H9 (cell line): Measurements from ENCODE around the gene SLC17A7. TPM values are rescaled to one million over a fixed set of nuclear protein-coding genes. Genes with fewer than 3 reads are reported as not detected.

Experiments
- DNase-seq: peaks from one replicate; pipeline ENCODE4 v3.0.0-alpha.2; 2017
- H2AFZ ChIP-seq: one replicate; pipeline ENCODE4 v1.6.1; 2013; ENCODE audit warnings: mild to moderate bottlenecking, low read length, control low read depth, moderate library complexity
- H2AK5ac ChIP-seq: 2 replicates; pipeline ENCODE4 v1.6.1; 2013; ENCODE audit warnings: low read length, control low read depth, mixed read lengths; ENCODE audit not compliant: insufficient read length
- H2BK120ac ChIP-seq: one replicate; pipeline ENCODE4 v1.6.1; 2013; ENCODE audit warnings: low read depth, mild to moderate bottlenecking, low read length, control low read depth, inconsistent platforms; ENCODE audit not compliant: poor library complexity, severe bottlenecking
- H2BK12ac ChIP-seq: 2 replicates; pipeline ENCODE4 v1.6.1; 2013; ENCODE audit warnings: low read length, control low read depth, mixed read lengths, low read depth; ENCODE audit not compliant: insufficient read length
- H2BK15ac ChIP-seq: 2 replicates; pipeline ENCODE4 v1.6.1; 2013; ENCODE audit warnings: low read depth, low read length, control low read depth
- H2BK20ac ChIP-seq: one replicate; pipeline ENCODE4 v1.6.1; 2013; ENCODE audit warnings: low read depth, mild to moderate bottlenecking, low read length, control low read depth, inconsistent platforms; ENCODE audit not compliant: poor library complexity, severe bottlenecking
- H2BK5ac ChIP-seq: 2 replicates; pipeline ENCODE4 v1.6.1; 2013; ENCODE audit warnings: low read length, control low read depth, mixed read lengths; ENCODE audit not compliant: insufficient read length
- H3K14ac ChIP-seq: 2 replicates; pipeline ENCODE4 v1.6.1; 2013; ENCODE audit warnings: low read length, control low read depth; ENCODE audit not compliant: insufficient read depth
- H3K18ac ChIP-seq: 2 replicates; pipeline ENCODE4 v1.6.1; 2013; ENCODE audit warnings: low read depth, mild to moderate bottlenecking, mixed read lengths, low read length, control low read depth; ENCODE audit not compliant: insufficient read length
- H3K23ac ChIP-seq: 2 replicates; pipeline ENCODE4 v1.6.1; 2013; ENCODE audit warnings: low read length, control low read depth, mixed read lengths, low read depth; ENCODE audit not compliant: insufficient read length
- H3K23me2 ChIP-seq: 2 replicates; pipeline ENCODE4 v1.6.1; 2013; ENCODE audit warnings: low read depth, mild to moderate bottlenecking, mixed read lengths, low read length, control low read depth; ENCODE audit not compliant: insufficient read length, poor library complexity, severe bottlenecking
- H3K27ac ChIP-seq: 2 replicates; pipeline ENCODE4 v1.5.1; 2013; ENCODE audit warnings: low read length, control low read depth, mixed read lengths, low read depth; ENCODE audit not compliant: insufficient read length
- H3K27me3 ChIP-seq: 2 replicates; pipeline ENCODE4 v1.6.1; 2013; ENCODE audit warnings: low read length, control low read depth, inconsistent platforms; ENCODE audit not compliant: insufficient read depth
- H3K4ac ChIP-seq: 2 replicates; pipeline ENCODE4 v1.6.1; 2013; ENCODE audit warnings: low read depth, mild to moderate bottlenecking, control low read depth, inconsistent platforms, low read length, moderate library complexity
- H3K4me1 ChIP-seq: 2 replicates; pipeline ENCODE4 v1.6.1; 2013; ENCODE audit warnings: low read length, control low read depth, inconsistent platforms; ENCODE audit not compliant: insufficient read depth
- H3K4me2 ChIP-seq: 2 replicates; pipeline ENCODE4 v1.6.1; 2013; ENCODE audit warnings: low read length, control low read depth, mixed read lengths; ENCODE audit not compliant: insufficient read length, insufficient read depth
- H3K56ac ChIP-seq: 2 replicates; pipeline ENCODE4 v1.6.1; 2013; ENCODE audit warnings: low read depth, mild to moderate bottlenecking, mixed read lengths, low read length, control low read depth; ENCODE audit not compliant: insufficient read length
- H3K79me1 ChIP-seq: 2 replicates; pipeline ENCODE4 v1.6.1; 2013; ENCODE audit warnings: low read depth, mild to moderate bottlenecking, moderate library complexity, low read length, control low read depth, inconsistent platforms; ENCODE audit not compliant: insufficient read depth, poor library complexity, severe bottlenecking
- H3K79me2 ChIP-seq: 2 replicates; pipeline ENCODE4 v1.6.1; 2013; ENCODE audit warnings: low read length, control low read depth, inconsistent platforms; ENCODE audit not compliant: insufficient read depth
- H3K9ac ChIP-seq: 2 replicates; pipeline ENCODE4 v1.6.1; 2013; ENCODE audit warnings: low read length, control low read depth, mixed read lengths; ENCODE audit not compliant: insufficient read length; ENCODE audit errors: extremely low read depth
- H3K9me3 ChIP-seq: one replicate; pipeline ENCODE4 v1.6.1; 2013; ENCODE audit warnings: low read depth, low read length, inconsistent platforms; ENCODE audit not compliant: control insufficient read depth
- H3T11ph ChIP-seq: one replicate; pipeline ENCODE4 v1.6.1; 2013; ENCODE audit warnings: mild to moderate bottlenecking, low read length, control low read depth, inconsistent platforms
- H4K20me1 ChIP-seq: one replicate; pipeline ENCODE4 v1.6.1; 2013; ENCODE audit not compliant: control insufficient read depth, insufficient read length, insufficient read depth
- H4K5ac ChIP-seq: 2 replicates; pipeline ENCODE4 v1.6.1; 2013; ENCODE audit warnings: low read depth, mild to moderate bottlenecking, mixed read lengths, low read length, control low read depth; ENCODE audit not compliant: insufficient read length
- H4K8ac ChIP-seq: replicated peaks from 2 replicates; pipeline ENCODE4 v1.6.1; 2013; ENCODE audit warnings: low read length, control low read depth, mixed read lengths, low read depth; ENCODE audit not compliant: insufficient read length
- H4K91ac ChIP-seq: 2 replicates; pipeline ENCODE4 v1.6.1; 2013; ENCODE audit warnings: low read depth, mild to moderate bottlenecking, moderate library complexity, mixed read lengths, low read length, control low read depth; ENCODE audit not compliant: insufficient read length
- H3K27ac Mint-ChIP-seq, 3 experiments: 2 replicates in 2 of 3; 3 replicates in 1 of 3; pipeline ENCODE4 v1.8.0; 2020 to 2021; ENCODE audit warnings: mixed read lengths in 3 of 3, mild to moderate bottlenecking in 1 of 3, moderate library complexity in 1 of 3
- H3K27me3 Mint-ChIP-seq: 2 replicates; pipeline ENCODE4 v1.8.0; 2021; ENCODE audit warnings: low read depth, mild to moderate bottlenecking, moderate library complexity, mixed read lengths
- H3K36me3 Mint-ChIP-seq, 3 experiments: 2 replicates in 2 of 3; 3 replicates in 1 of 3; pipeline ENCODE4 v1.8.0; 2020 to 2021; ENCODE audit warnings: low read depth in 3 of 3, mixed read lengths in 3 of 3; ENCODE audit not compliant: insufficient read depth in 1 of 3
- H3K4me1 Mint-ChIP-seq, 2 experiments: 2 replicates each; pipeline ENCODE4 v1.8.0; 2020; ENCODE audit warnings: mixed read lengths in 2 of 2
- H3K4me3 Mint-ChIP-seq, 2 experiments: 2 replicates in 1 of 2; 3 replicates in 1 of 2; pipeline ENCODE4 v1.8.0; 2020 to 2021; ENCODE audit warnings: mild to moderate bottlenecking in 2 of 2, mixed read lengths in 2 of 2, moderate library complexity in 1 of 2
- H3K9me3 Mint-ChIP-seq, 2 experiments: 2 replicates in 1 of 2; 3 replicates in 1 of 2; pipeline ENCODE4 v1.8.0; 2020; ENCODE audit warnings: mild to moderate bottlenecking in 2 of 2, mixed read lengths in 2 of 2, moderate library complexity in 1 of 2
- CTCF ChIP-seq: fragments of 200-600 bp; sonication (generic); conservative IDR thresholded peaks from 3 replicates; pipeline ENCODE4 v1.8.0; 2021; ENCODE audit warnings: antibody characterized with exemption, mild to moderate bottlenecking
- WGBS: extraction: QIAGEN DNeasy Blood & Tissue Kit; methylation state at CpG from one replicate; pipeline ENCODE4 v1.1.7; 2013; ENCODE audit warnings: missing lambda C conversion rate, low lambda C conversion rate, mixed read lengths; ENCODE audit not compliant: insufficient read length; ENCODE audit errors: extremely low coverage; 5-methylcytosine and 5-hydroxymethylcytosine counted together
- total RNA-seq: library from RNA; stranded (reverse); gene quantifications from 2 replicates; pipeline ENCODE4 v1.2.1, GENCODE V29; 2021

SLC17A7 gene
- total RNA-seq, 1 experiment from 2014 or later: 1.3 TPM

- Histone ChIP-seq H3K4me2 (peak overlapping the region; percentile 21), H3K9ac (no peak overlapping the region), H4K8ac (no peak overlapping the region), H3K79me1 (no peaks in the 10 kb centered on the region), H3K27ac (no peak overlapping the region), H3K23me2 (peaks cover 19% of the 10 kb centered on the region), H4K20me1 (no peaks in the 10 kb centered on the region), H3K27me3 (peaks cover 36% of the 10 kb centered on the region; the same call in 1 of the 2 replicates), H2BK120ac (no peak overlapping the region), H2AK5ac (no peak overlapping the region), H3K4me1 (no peaks in the 10 kb centered on the region), H3K79me2 (no peaks in the 10 kb centered on the region), H3K23ac (no peak overlapping the region), H3K56ac (no peak overlapping the region), H3K9me3 (no peaks in the 10 kb centered on the region), H3K14ac (no peak overlapping the region), H3K4ac (no peak overlapping the region), H3T11ph (no peak overlapping the region), H2AFZ (no peak overlapping the region), H2BK12ac (no peak overlapping the region), H4K5ac (no peak overlapping the region), H2BK5ac (no peak overlapping the region), H3K18ac (no peak overlapping the region), H4K91ac (no peak overlapping the region), H2BK20ac (no peak overlapping the region), H2BK15ac (no peak overlapping the region)
- WGBS: no CpG with 5 or more reads among the region's 8 CpGs
- Mint-ChIP-seq H3K4me1 (peaks cover 28 to 65% of the 10 kb centered on the region in 2 experiments), H3K4me3 (no peak overlapping the region), H3K36me3 (peaks cover under 1 to 5% (median 1%) of the 10 kb centered on the region in 3 experiments; a peak in 4 of 7 replicates), H3K27me3 (peaks cover 90% of the 10 kb centered on the region), H3K27ac (no peak overlapping the region), H3K9me3 (peaks cover under 1 to 4% of the 10 kb centered on the region in 2 experiments; a peak in 2 of 5 replicates)
- no peak for DNase-seq
- no peak for TF ChIP-seq CTCF
These were observed 4.1 kb downstream of the SLC17A7 start for GRCh38 chr19:49437231-49437630.
